ENCODE results near the gene LRRTM4. TPM values are rescaled to one million over a fixed set of nuclear protein-coding genes. Genes with fewer than 3 reads are reported as not detected.
"Not testable (repeated sequence)": the region's sequence is repeated elsewhere in the genome, so short reads cannot be mapped to it uniquely, and the experiment has no call there.

The LRRTM4 gene
- total RNA-seq, 1 donor = 0.18 TPM

- H3K4me3 ChIP-seq (ENCODE audit: low read depth, low read length) = no peak overlapping the region
- no peak for DNase-seq (ENCODE audit: low read depth)
- TF ChIP-seq CTCF (IDR thresholded peaks at IDR 0.05; ENCODE audit: insufficient read depth, low read length) = no peak
Measured at GRCh38 chr2:76809136-76809535, 713.0 kb downstream of the LRRTM4 start.

GRCh38 chr2:76808732-76809131 lies 713.4 kb downstream of the LRRTM4 start:
- no peak for TF ChIP-seq CTCF (IDR thresholded peaks at IDR 0.05; ENCODE audit: insufficient read depth, low read length)
- DNase-seq (ENCODE audit: low read depth) = no peak
- no peak overlapping the region for H3K4me3 ChIP-seq (ENCODE audit: low read depth, low read length)

- H3K4me3 ChIP-seq (ENCODE audit: low read depth, low read length) = no peak overlapping the region
- no peak for TF ChIP-seq CTCF (IDR thresholded peaks at IDR 0.05; ENCODE audit: insufficient read depth, low read length)
- DNase-seq (ENCODE audit: low read depth) = no peak
Measured at GRCh38 chr2:76793647-76794334, 728.4 kb downstream of the LRRTM4 start.

GRCh38 chr2:76781313-76781712 lies 740.9 kb downstream of the LRRTM4 start:
- not testable (repeated sequence) for DNase-seq (ENCODE audit: low read depth)

GRCh38 chr2:76763276-76763675 lies 758.9 kb downstream of the LRRTM4 start:
- TF ChIP-seq CTCF (IDR thresholded peaks at IDR 0.05; ENCODE audit: insufficient read depth, low read length) = no peak

More at GRCh38 chr2:76781313-76781712, 740.9 kb downstream of the LRRTM4 start:
- H3K4me3 ChIP-seq (ENCODE audit: low read depth, low read length) = not testable (repeated sequence)

GRCh38 chr2:76760367-76760704 lies 761.8 kb downstream of the LRRTM4 start:
- no peak for DNase-seq (ENCODE audit: low read depth)
- TF ChIP-seq CTCF (IDR thresholded peaks at IDR 0.05; ENCODE audit: insufficient read depth, low read length) = no peak
- no peak overlapping the region for H3K4me3 ChIP-seq (ENCODE audit: low read depth, low read length)

More at GRCh38 chr2:76763276-76763675, 758.9 kb downstream of the LRRTM4 start:
- DNase-seq (ENCODE audit: low read depth) = no peak
- H3K4me3 ChIP-seq (ENCODE audit: low read depth, low read length) = no peak overlapping the region

GRCh38 chr2:76759634-76760366 lies 762.4 kb downstream of the LRRTM4 start:
- H3K4me3 ChIP-seq (ENCODE audit: low read depth, low read length) = no peak overlapping the region
- no peak for TF ChIP-seq CTCF (IDR thresholded peaks at IDR 0.05; ENCODE audit: insufficient read depth, low read length)
- DNase-seq (ENCODE audit: low read depth) = no peak

Data from fibroblast of the aortic adventitia (primary cell).